GM18499 (cell line): ENCODE data around the gene EEPD1.
"Not testable (repeated sequence)": the region's sequence is repeated elsewhere in the genome, so short reads cannot be mapped to it uniquely, and the experiment has no call there.

ENCODE experiments used
- ATAC-seq: cut with Tn5 transposase; IDR thresholded peaks from one replicate; pipeline ENCODE4 v1.9.1; 2021; ENCODE audit warnings: moderate number of reproducible peaks; ENCODE audit not compliant: insufficient read depth, unreplicated experiment

The EEPD1 gene

DNA sequence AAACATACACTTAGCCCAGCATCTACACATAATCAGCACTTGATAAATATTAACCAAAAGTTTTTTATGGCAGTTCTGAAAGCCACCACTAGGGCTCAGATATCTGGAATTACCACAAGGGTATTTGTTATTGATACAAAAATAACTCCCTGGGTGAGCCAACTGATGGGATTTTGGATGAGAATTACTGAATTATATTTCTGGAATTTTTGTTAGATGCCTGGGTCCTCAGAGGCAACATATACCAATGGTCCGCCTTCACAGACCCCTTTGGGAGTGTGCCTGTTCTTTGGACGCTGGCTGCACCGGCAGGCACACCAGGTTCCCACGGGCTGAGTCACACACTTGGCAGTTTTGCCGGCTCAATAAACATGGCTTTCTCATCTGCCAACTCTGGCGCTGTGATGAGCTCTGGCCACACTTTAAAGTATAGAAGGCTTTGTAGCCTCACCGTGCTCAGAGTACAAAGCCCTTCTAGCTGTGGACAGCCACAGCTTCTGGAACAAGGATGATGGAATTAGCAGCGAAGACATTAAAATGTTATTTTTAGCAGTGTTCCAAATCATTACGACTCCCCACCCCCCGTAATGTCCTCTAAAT lies 24.5 kb upstream of the EEPD1 start:
- ATAC-seq = no peak

DNA sequence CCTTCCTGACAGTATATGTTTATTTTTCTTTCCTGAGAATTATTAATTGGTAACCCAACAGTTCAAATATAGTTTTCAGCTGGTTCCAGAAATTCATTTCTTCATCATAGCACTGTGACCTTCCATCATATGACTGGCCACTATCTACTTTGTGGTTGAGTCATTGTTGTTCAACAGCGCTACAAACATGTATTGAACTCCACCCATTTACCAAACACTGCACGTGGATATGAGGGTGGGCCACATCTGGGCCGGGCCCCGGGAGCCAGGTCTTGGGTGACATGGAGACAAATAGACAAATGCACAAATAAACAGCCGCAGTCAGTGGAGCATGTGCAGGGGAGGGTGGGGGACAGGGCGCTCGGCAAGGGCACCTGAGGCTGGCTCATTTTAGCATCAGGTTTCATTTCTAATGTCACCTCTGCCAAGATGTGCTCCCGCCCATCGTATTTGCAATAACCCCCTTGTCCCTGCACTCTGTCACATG lies 24.0 kb upstream of the EEPD1 start:
- no peak for ATAC-seq

DNA sequence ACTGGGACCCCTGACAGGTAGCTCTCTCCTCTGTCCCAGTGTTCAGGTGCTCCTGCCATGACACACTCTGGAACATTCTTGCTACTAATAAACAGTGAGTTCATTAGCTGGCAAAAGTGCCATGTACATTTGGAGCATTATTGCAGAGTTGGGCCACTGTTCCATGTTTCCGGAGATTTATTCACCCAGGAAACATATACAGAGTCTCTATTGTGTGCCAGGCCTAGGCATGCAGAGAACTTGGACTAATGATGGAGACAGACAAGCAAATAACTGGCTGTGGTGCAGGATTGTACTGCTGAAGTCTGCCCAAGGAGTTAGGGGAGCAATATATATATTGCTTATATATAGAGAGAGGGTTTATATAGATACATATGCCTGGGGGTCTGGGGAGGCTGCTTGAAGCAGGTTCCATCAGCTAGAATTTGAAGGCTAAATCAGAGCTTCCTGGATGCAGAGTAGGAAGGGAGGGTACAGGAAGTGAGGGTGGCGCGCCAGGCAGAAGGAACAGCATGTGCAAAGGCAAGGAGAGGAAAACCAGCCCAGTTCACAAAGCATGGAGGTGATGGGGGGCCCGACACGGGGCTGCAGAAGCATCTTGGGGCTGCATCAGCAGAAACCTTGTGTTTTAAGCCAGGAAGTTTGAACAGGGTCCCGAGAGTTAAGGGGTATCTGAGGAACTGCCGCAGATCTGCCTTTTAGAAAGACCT lies 22.7 kb upstream of the EEPD1 start:
- ATAC-seq = no peak

GRCh38 chr7:36131026-36131425 lies 22.0 kb upstream of the EEPD1 start:
- ATAC-seq = no peak

DNA sequence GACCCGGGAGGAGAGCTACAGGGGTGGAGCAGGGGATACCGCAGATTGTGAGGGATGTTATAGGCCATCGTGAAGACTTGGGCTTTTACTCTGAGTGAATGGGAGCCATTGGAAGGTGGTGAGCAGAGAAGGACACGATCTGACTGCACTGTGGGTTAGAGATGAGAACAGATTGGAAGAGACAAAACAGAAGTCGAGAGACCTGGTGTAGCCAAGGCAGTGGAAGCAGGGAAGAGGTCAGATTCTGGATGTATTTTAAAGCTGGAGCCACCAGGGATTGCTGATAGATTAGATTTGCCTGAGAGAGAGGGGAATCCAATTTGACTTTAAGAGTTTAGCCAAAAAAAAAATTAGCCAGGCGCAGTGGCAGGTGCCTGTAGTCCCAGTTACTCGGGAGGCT lies 21.6 kb upstream of the EEPD1 start:
- no peak for ATAC-seq

- ATAC-seq = no peak
Measured at GRCh38 chr7:36132012-36132411, 21.0 kb upstream of the EEPD1 start.

DNA sequence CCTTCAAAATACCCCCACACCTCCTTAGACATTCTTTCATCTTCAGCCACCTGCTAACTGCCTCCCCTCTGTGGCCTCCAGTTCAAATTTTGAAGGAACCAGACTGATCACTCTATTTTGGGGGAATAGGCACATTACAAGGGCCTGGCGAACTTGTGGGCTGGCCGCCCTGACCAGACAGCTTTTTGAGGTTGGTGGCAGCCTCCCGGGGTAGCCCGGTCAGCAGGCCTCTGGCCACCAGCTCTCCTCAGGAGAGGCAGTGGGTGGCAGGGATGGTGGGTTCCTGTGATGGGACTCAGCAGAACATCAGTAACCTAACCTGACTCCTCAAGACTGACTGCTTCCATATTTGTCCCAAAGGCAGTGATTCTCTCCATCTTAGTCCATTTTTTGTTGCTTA lies 17.4 kb upstream of the EEPD1 start:
- ATAC-seq = no peak

GRCh38 chr7:36137258-36137657 lies 15.8 kb upstream of the EEPD1 start:
- no peak for ATAC-seq

DNA sequence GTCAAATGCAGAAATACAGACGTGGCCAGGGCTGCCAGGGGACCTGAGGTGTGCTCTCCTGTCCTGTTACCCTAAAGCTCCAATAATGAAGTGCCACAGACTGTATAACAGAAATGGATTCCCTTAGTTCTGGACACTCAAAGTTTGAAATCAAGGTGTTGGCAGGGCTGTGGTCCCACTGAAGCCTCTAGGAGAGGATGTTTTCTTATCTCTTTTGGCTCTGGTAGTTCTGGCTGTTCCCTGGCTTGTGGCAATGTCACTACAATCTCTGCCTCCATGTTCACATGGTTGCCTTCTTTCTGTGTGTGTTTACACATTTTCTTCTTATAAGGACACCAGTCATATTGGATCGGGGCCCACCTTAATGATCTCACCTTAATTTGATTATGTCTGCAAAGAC lies 15.3 kb upstream of the EEPD1 start:
- no peak for ATAC-seq

DNA sequence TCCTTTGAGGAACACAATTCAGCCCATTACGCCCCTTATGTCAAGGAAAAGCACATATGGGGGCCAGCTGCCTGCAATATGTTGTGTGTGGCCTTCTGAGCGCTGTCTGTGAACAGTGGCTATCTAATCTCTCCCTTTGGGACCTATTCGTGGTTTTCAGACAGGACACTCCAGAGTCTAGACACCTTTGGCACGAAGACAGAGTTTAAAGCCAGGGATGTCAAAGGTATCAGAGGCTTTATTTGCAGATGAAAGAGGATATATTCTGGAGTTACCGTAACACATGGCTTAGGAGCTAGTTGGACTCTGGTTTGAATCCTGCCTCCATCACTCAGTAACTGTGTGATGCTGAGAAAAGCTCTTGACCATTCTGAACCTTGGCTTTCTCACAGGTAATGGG lies 14.8 kb upstream of the EEPD1 start:
- no peak for ATAC-seq

GRCh38 chr7:36141351-36141750 lies 11.7 kb upstream of the EEPD1 start:
- no peak for ATAC-seq

GRCh38 chr7:36141850-36142249 lies 11.2 kb upstream of the EEPD1 start:
- no peak for ATAC-seq

- no peak for ATAC-seq
Measured at GRCh38 chr7:36144189-36144588, 8.9 kb upstream of the EEPD1 start.

DNA sequence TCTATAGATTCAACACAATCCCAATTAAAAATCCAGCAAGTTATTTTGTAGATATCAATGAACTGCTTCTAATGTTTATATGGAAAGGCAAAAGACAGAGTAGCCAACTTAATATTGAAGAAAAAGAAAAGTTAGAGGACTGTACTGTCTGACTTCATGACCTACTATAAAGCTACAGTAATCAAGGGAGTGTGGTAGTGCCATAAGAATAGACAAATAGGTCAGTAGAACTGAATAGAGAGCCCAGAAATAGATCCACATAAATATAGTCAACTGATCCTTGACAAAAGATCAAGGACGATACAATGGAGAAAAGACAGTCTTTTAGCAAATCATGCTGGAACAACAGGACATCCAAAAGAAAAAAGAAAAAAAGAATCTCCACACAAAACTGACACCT lies 7.4 kb upstream of the EEPD1 start:
- ATAC-seq = no peak

GRCh38 chr7:36147361-36147760 lies 5.7 kb upstream of the EEPD1 start:
- no peak for ATAC-seq

GRCh38 chr7:36148422-36149065 lies 4.5 kb upstream of the EEPD1 start:
- ATAC-seq = no peak

DNA sequence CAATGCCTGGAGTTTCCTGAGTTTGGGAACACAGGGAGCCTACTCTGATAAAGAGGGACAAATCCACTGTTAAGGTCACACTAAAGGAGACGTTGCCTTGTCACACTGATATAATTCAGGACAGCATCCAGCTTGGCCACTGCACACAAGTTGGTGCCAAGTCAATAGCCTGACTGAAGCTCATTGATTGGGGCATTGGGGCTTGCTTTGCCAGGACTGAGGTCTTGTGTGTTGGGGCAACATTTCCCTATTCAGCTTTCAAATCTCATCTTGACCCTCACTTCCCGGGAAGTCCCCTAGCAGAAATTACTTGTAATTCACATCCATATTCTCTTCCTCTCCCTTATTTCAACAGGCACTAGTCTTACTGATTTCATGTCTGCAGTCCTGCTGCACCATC lies 3.8 kb upstream of the EEPD1 start:
- not testable (repeated sequence) for ATAC-seq

- no peak for ATAC-seq
Measured at GRCh38 chr7:36149694-36150452, 3.2 kb upstream of the EEPD1 start.

- no peak for ATAC-seq
Measured at GRCh38 chr7:36151921-36152755, 916 bp upstream of the EEPD1 start.

DNA sequence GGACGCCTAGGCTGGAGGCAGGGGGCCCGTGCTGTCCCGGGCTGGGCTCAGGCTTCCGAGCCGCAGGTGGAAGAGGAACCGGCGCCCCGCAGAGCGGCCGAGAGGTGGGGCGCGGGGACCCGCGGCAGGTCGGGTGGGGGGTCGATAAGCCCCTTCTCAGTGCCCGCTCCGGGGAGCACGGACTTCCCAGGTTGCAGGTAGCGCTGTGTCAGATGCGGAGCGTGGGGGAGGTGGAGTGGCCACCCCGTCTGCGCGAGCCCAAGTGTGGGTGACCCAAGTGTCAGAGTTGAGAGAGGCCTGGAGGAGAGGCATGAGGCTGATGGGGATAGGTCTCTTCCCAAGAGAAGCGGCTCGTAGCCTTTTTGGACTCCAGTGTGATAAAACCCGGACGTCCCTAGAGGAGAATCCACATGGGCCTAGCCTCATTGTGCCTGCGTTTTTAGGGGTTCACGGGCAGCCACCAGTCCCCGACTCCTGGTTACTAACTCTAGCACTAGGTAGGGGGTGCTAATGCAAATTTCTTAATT lies 580 bp downstream of the EEPD1 start:
- no peak for ATAC-seq
